Effector CD4-positive, alpha-beta T cell (primary cell): ENCODE results near the gene SDK1.

ENCODE experiments used
- DNase-seq: peaks from one replicate; pipeline ENCODE4 v3.0.0-alpha.2; 2020

The SDK1 gene

DNA sequence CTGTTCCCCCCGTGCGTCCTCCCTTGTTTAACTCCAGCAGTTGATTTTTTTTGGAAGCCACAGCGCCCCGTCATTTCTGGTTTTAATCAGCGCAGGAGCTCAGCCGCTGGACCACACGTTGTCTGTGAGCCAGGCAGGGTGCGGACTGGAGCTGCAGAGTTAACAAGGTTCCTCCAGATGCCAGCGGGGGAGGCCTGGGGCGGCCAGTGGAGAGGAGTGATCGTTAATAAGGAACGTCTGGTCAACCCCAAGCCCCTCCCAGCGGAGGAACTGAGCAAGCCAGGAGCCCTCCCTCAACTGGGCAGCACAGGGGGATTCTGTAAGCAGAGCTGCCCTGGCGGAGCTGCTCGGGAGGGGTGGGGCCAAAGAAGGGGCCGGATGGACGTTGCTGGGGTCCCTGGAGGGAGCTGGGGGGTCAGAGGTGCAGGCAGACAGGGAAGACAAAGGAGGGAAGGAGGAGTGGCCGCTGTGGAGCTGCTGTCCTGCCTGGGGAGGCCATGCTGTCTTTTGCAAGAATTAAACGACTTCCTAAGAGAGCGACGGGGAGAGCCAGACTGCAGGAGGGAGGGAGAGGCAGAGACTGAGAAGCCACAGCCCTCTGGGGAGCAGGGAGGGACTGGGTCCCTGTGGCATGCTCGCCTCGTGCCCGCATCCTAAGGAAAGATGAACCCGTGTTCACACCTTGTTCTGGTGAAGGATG is 843.9 kb downstream of the SDK1 start:
- DNase-seq: no peak

DNA sequence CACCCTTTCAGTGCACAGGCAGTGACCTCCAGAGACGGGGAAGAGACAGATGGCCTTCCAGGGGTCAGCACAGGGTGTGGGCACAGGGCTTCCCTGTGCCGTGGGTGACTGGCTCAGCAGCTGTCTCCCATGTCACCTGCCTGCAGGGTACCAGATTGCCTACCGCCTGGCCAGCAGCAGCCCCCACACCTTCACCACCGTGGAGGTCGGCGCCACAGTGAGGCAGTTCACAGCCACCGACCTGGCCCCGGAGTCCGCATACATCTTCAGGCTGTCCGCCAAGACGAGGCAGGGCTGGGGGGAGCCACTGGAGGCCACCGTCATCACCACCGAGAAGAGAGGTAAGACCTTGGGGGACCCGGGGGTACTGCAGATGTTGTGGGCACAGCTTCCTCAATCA is 844.5 kb downstream of the SDK1 start:
- DNase-seq: no peak

DNA sequence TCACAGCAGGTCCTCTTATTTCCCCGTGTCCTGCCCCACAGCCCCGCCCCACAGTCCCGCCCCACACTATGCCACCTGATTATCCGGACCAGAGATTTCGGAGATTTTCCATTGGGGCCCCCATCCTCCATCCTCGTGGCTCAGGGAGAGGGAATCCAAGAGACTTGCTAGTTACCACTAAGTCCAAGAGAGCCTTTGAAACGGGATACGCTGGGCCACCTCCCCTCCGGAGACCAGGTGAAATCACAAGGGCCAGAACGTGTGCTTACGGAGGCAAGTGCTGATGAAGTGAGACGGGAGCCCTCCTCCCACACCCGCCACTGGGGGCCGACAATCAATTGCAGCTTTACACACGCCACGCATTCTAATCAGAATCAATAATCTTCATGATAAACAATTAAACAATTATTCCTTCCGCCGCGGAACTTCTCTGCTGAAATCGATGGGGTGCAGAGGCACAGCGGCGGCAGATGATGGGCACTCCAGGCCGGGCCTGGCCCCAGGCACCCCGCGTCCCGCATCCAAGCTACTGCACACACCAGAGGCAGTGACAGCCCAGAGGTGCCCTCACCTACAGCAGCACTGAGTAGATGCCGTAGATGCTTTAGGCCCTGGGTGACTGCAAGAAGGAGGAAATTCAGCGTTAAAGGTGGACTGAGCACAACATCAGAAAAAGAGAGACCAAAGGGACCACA is 847.0 kb downstream of the SDK1 start:
- no peak for DNase-seq

DNA sequence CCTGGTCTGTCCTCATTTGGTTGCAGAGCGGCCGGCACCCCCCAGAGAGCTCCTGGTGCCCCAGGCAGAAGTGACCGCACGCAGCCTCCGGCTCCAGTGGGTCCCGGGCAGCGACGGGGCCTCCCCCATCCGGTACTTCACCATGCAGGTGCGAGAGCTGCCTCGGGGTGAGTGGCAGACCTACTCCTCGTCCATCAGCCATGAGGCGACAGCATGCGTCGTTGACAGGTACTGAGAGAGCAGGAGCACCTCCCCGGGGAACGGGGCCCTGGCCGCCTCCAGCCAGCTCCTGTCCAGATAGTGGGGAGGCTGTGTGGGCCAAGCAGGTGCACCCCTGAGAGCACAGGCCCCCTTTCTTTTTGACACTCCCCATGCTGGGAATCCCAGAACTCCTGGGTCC is 848.2 kb downstream of the SDK1 start:
- DNase-seq: no peak

DNA sequence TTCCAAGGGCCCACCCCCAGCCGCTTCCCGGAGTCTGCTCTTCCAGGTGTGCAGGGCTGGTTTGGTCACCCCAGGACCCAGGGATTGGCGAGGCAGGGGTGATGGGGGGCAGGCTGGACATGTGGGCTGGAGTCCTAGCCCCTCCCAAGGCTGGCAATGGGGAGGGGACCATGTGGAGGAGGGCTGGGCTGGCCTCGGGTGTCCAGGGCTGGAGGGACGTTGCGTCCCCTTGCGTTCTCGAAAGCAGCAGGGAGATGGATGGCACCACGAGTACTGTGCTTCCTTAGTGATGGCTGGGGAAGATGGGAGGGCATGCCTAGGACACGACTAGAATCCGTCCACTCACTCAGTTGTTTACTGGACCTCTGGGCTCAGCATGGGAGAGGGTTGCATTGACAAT is 848.6 kb downstream of the SDK1 start:
- no peak for DNase-seq

DNA sequence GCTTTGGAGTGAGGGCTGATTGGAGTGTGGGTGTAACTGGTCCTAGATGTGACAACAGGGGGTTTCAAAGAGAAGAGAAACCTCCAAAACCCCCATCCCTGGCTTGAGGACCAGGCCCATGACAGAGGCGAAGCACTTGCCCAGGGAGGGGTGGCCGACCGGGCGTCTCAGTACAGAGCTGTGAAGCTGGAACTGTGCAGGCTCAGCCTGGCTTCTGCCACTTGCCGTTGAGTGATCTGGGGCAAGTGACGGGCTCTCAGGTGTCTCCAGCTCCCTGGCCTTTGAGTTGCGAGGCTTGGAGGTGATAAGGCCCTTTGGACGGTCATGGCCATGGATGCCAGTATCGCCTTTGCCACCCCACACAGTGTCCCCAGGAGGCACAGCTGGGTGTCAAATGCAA is 849.7 kb downstream of the SDK1 start:
- DNase-seq: no peak

DNA sequence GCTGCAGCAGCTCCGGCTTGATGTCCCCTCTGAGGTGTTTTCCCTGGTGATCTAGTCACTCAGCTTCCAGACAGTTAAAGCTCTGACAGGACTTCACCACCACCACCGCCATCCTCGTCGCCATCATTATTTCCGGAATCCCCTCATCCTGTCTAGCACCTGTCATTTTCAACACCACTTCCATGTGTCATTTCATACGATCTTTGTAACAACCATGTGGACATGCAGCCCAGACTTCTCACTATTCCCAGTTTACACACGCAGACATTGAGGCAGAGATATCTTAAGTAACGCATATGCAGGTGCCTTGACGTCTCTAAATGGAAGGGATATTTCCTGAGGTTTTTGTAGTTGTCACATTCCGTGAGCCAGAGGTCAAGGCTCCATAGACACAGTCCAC is 850.5 kb downstream of the SDK1 start:
- no peak for DNase-seq

DNA sequence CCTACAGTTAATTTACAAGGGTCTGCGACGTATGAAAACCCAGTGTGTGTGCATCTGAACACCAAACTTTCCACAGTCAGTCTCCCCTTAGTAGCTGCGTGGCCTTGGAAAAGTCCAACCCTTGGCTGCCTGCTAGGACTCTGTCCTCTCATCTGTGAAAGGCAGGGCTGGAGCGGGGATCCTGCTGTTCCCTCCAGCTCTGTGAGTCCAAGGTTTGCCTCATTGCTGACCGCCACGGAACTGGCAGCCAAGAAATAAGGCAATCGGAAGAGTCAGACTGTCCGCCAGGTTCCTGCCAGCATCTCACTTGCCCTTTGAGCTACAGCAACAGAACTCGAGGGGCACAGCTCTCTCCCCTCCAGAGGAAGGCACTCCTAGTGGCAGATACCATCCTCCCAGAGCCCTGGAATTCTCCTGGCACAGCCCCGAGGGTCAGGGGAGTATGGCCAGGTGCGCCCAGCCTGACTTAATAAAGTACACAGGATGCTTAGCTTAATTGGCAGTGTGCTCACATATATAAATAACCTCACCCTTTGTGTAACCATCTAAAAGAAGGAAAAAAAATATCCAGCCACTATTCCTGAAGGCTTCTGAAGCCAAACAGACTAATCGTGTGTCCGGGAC is 851.0 kb downstream of the SDK1 start:
- no peak for DNase-seq

DNA sequence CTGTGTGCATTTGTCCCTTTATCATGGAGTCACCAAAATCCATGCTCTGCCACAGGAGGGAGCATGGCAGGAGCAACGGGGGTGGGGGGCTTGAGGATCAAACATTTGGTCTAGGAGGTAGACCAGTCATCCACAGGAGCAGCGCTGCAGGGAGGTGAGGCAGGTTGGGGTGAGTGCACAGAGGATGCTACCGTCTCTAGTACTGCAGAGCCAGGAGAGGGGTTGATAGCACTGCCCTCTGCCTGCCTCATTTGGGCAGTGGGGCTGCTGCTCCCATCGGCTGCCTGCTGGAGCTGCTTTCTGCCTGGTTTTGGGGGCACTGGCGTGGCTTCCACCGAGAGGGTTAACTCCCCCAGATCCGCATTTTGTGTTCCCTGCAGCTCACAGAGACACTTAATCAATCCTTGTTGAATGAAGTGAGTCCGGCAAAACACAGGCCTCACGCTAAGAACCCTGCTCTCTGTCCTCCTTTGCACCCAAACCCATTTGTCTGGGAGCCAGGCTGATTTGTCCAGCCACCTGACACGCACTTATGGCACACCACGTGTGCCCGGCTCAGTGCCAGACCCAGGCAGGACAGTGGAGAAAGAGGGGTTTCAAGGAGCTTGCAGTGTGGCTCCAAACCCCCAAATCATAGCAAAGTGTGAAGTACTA is 854.0 kb downstream of the SDK1 start:
- DNase-seq: no peak

DNA sequence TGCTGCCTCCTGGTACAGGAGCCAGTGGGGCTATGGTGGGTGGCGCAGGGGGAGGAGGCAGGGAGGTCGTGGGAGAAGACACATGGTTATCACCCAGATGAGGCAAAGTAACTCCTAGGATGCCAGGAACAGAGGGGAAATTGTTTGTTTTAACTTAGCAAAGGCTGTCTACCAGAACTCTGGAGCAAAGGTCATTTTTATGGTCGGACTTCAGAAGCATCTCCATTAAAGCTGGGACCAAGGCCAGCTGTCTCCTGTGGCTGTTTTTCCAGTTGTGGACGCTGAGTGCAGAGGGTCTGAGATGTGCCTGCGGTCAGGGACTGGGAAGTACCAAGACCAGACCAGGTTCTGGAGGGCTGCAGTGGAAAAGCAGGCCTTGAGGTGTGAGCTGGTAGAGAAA is 855.1 kb downstream of the SDK1 start:
- DNase-seq: no peak

DNA sequence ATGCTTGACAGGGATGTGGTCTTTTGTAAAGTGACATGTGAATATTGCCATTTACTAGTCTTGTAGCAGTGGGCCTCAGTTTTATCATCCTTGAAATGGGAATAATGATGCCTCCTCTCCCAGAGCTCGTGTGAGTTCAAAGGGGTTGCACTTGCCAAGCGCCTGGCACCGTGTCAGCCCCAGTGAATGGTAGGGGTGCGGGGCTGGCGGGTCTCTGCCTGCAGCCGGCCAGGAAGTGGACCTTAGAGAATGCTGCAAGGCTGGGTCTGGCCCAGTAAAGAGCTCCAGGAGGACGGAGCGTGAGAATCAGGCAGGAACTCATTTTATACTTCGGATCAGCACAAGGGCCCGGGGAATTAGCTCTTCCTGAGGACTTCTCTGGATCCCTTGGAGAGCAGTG is 856.6 kb downstream of the SDK1 start:
- DNase-seq: no peak

- DNase-seq: no peak
Measured at GRCh38 chr7:4158441-4159153, 857.5 kb downstream of the SDK1 start.

- no peak for DNase-seq
Measured at GRCh38 chr7:4159154-4159501, 858.1 kb downstream of the SDK1 start.

GRCh38 chr7:4159761-4160554 is 858.9 kb downstream of the SDK1 start:
- DNase-seq: no peak

DNA sequence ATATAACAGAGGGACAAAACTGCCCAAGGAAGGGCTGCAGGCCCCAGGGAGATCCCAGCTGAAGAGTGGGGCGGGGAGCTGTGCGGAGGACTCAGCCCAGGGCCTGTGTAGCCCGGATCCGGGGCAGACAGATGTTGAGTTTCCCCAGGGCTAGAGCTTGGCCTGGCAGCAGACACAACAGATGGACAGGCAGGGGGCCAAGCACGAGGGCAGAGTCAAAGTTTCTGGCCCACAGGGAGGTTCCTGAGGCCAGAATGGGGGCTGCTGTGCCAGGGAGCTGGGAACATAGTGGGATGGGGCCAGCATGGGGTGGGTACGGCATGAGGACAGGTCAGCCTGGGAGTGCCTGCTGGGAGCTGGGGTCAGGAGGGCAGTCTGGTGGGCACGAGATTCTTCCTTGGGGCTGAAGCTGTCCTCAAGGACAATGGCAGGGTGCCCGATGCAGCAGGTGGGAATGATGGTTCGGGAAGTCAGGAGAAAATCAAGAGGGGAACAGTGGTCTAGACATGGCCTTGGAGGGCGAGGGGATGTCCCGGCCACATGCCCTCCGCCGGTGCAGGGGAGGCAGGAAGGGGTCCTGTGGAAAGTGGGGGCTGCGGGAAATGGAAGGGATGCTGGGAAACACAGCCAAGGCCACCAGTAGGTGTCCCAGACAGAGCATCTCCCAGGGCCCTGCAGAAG is 862.0 kb downstream of the SDK1 start:
- no peak for DNase-seq

- no peak for DNase-seq
Measured at GRCh38 chr7:4163565-4164203, 862.6 kb downstream of the SDK1 start.

- DNase-seq: no peak
Measured at GRCh38 chr7:4164556-4164955, 863.5 kb downstream of the SDK1 start.

DNA sequence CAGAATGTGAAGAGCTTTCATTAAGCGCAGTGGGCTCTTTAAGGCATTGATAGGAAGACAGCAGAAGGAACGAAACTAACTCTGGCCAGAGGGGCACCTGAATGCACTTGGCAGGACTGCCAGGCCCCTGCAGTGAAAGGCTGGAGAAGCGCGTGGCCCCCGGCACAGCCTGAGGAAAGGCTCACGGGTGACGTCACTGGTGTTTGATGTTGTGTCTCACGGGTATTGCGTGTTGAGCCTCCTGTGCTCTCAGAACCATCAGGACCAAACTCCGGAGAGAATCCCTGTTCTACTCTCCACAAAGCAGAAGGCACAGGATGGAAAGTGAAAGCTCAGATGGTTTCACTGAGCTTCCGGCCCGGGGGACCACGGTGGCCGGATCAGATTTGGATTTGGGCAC is 865.3 kb downstream of the SDK1 start:
- no peak for DNase-seq

DNA sequence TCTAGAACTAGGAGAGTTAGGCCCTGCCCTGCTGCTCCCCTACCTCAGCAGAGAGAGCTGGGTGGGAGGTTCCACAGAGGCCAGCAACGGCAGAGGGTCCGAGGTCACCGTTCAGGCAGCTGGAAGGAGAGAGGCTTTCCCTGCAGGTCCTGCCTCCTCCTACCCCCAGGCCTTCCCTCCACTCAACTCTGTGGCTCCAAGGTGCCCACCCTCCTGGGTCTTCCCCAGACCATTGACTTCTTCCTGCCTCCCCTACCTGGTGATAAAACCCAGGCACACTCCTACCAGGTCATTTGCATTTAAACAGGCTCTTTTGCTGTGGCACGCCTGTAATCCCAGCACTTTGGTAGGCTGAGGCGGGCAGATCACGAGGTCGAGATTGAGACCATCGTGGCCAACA is 865.8 kb downstream of the SDK1 start:
- DNase-seq: no peak

DNA sequence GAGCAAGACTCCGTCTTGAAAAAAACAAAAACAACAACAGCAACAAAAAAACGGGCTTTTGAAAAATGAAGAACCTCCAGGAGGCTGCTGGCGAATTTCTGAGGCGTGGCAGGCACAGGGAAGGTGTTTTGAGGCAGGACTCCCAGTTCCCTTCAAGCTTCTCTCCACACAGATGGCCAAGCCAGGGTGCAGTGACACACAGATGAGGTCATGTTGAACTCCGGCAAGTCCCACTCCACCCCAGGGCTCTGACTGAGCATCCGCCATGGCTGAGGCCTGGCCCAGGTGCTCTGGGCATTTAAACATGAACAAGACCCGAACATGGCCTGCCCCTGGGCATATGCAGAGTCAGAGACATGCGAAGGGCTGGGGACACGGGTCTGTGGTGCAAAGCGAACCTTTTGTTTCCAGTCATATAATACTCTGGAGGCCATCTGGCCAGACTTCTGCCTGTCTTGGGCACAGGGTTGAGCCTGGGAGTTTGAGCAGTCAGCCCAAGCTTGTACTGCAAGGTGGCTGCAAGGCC is 866.4 kb downstream of the SDK1 start:
- no peak for DNase-seq

- DNase-seq: no peak
Measured at GRCh38 chr7:4168041-4168440, 867.0 kb downstream of the SDK1 start.
